RCC 7860 (cell line): ENCODE results near the gene ILF3.

ENCODE experiments used
- DNase-seq: peaks from one replicate; pipeline ENCODE4 v3.0.0-alpha.2; 2015; ENCODE audit warnings: low spot score
- FAIRE-seq: peaks from 2 replicates; lab custom pipeline; 2012; peaks lifted over from hg19 to GRCh38; lab: Jason Lieb, UNC

ILF3 gene

GRCh38 chr19:10726268-10726667, 72.1 kb downstream of the ILF3 start:
- FAIRE-seq (no peak), DNase-seq (no peak)

- FAIRE-seq (no peak), DNase-seq (no peak)
Measured at GRCh38 chr19:10727685-10728201, 73.6 kb downstream of the ILF3 start.

DNA sequence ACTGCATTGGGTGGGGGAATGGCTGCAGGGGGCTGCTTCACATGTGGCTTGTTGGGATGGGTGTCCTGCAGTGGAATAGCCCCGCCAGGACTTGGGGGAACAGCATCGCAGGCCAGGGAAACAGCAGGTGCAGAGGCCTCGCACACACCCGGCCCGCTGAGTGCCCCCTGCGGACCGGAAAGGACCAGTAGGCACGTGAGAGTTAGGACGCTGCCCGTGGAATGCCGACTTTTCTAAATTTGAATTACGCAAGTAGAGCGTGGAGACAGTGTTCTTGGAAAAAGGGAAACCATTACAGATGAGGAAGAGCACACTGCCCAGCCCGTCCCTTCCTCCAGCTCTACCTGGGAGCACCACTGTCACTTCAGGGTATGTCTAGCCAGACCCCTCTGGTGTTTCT, 75.3 kb downstream of the ILF3 start:
- FAIRE-seq = no peak
- DNase-seq = no peak

DNA sequence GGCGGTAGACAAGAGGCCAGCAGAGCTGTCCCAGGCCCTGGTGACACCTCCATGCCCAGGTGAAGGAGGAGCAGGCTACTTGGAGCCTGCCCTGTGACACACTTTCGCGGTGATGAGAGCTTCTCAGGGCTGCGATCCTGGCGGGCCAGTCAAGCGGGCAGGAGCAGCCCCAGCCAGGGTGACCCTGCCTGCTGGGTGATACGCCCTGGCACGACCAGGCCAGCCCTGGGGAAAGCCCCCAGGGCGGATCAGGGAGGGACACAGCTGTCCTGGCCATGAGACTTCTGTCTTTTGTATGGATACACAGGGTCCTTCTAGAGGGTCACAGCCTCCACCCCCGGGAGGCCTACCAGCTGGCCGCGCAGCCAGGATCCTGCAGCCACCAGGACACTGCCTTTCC, 76.8 kb downstream of the ILF3 start:
- FAIRE-seq (no peak), DNase-seq (peak; percentile 48)

GRCh38 chr19:10735741-10736140, 81.6 kb downstream of the ILF3 start:
- FAIRE-seq (no peak), DNase-seq (no peak)

GRCh38 chr19:10736189-10736588, 82.0 kb downstream of the ILF3 start:
- DNase-seq (no peak), FAIRE-seq (no peak)

GRCh38 chr19:10736916-10737551, 82.9 kb downstream of the ILF3 start:
- FAIRE-seq = no peak

DNA sequence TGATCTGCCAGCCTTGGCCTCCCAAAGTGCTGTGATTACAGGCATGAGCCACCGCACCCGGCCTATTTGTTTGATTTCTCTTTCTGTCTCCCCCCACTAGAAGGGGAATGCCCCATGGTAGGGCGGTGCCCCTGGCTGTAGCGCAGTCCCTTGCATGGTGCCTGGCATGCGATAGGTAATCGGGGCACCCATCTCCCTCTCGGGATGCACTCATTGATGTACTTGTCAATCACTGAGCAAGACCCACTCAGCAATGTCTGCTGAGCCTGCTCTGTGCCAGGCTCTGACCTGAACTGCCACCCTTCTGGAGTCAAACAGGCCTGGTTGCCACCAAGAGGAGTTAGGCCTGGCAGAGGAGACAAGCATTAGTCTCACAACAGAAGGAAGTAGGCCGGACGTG, 83.6 kb downstream of the ILF3 start:
- no peak for FAIRE-seq
- DNase-seq = no peak

More at GRCh38 chr19:10736916-10737551, 82.9 kb downstream of the ILF3 start:
- DNase-seq = no peak

DNA sequence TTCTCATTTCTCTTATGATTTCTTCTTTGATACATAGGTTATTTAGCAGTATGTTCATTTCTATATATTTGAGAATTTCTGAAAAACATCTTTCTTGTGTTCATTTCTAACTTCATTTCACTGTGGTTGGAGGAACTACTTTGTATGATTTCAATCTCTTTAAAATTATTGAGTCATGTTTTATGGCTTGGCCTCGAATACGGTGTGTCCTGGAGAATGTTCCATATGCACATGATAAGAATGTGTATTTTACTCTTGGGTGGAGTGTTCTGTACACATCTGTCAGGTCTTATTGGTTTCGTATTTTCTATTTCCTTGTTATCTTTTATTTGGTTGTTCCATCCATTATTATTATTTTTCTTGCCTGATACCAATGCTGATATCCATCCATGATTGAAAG, 86.7 kb downstream of the ILF3 start:
- FAIRE-seq (no peak), DNase-seq (no peak)
